Measurements from ENCODE around the gene TLR7. TPM values are rescaled to one million over a fixed set of nuclear protein-coding genes. Genes with fewer than 3 reads are reported as not detected.
A peak's percentile ranks its signal among the peaks of the same experiment; 100 is the strongest.

Gene TLR7
- polyA plus RNA-seq, 2 of the 4 experiments (the other 2 are of a cell fraction) = not detected

GRCh38 chrX:12932244-12932643 is 65.4 kb downstream of the TLR7 start:
- FAIRE-seq (no peak), ATAC-seq (no peak), DNase-seq (ENCODE audit: low read depth in 1 of 2, low spot score in 1 of 2) (no peak)
- Histone ChIP-seq H3K4me3 (no peak overlapping the region), H3K27ac (no peak overlapping the region), H3K4me2 (no peak overlapping the region), H3K9me3 (no peaks in the 10 kb centered on the region), H3K4me1 (no peaks in the 10 kb centered on the region)
- no peak for TF ChIP-seq HOXB5 (CRISPR knock-in tag; IDR thresholded peaks at IDR 0.05)
- no peak for TF ChIP-seq ELK1 (IDR thresholded peaks at IDR 0.05; ENCODE audit: low read depth, low read length)
- TF ChIP-seq ZSCAN20 (CRISPR knock-in tag; IDR thresholded peaks at IDR 0.05) = no peak
- TF ChIP-seq HMGXB4 (CRISPR knock-in tag; IDR thresholded peaks at IDR 0.05; ENCODE audit: borderline replicate concordance) = no peak
- TF ChIP-seq ATOH8 (CRISPR knock-in tag; IDR thresholded peaks at IDR 0.05; ENCODE audit: low read depth) = no peak
- no peak for TF ChIP-seq CTCF (IDR thresholded peaks at IDR 0.05)
- TF ChIP-seq KDM5A (IDR thresholded peaks at IDR 0.05) = no peak
- no peak for TF ChIP-seq EHF (CRISPR knock-in tag; IDR thresholded peaks at IDR 0.05)
- no peak for TF ChIP-seq MAFK (IDR thresholded peaks at IDR 0.05; ENCODE audit: partially characterized antibody)
- TF ChIP-seq E2F6 (IDR thresholded peaks at IDR 0.05; ENCODE audit: borderline replicate concordance, low read depth) = no peak
- no peak for TF ChIP-seq HOXB13 (CRISPR knock-in tag; IDR thresholded peaks at IDR 0.05; ENCODE audit: low read depth)
- TF ChIP-seq MAZ (IDR thresholded peaks at IDR 0.05; ENCODE audit: borderline replicate concordance, low read depth, low read length) = no peak
- no peak for TF ChIP-seq PBX3 (IDR thresholded peaks at IDR 0.05)
- no peak for TF ChIP-seq BHLHE40 (IDR thresholded peaks at IDR 0.05; ENCODE audit: low read depth, low read length)
- no peak for TF ChIP-seq JUN (IDR thresholded peaks at IDR 0.05)
- no peak for TF ChIP-seq CBX2 (IDR thresholded peaks at IDR 0.05; ENCODE audit: borderline replicate concordance, low read depth)
- TF ChIP-seq RARB (CRISPR knock-in tag; IDR thresholded peaks at IDR 0.05) = no peak
- no peak for TF ChIP-seq MAX (IDR thresholded peaks at IDR 0.05)
- ChIA-PET POLR2A (no interaction called here), CTCF (interaction anchor here (0.5 to 0.7 kb wide), 2 partner anchors 14 to 748 kb away, joined by 3 to 5 read pairs; no protein-coding TSS in a partner anchor)
- 72% methylated on average over 1 of the region's 1 CpG for WGBS (ENCODE audit: missing lambda C conversion rate)

GRCh38 chrX:12934850-12935249 is 68.0 kb downstream of the TLR7 start:
- Histone ChIP-seq H3K4me2 (no peak overlapping the region), H3K9me3 (no peaks in the 10 kb centered on the region), H3K4me3 (no peak overlapping the region), H3K4me1 (no peaks in the 10 kb centered on the region), H3K27ac (no peak overlapping the region)
- 89% methylated on average over 5 of the region's 5 CpGs for WGBS (ENCODE audit: missing lambda C conversion rate)
- FAIRE-seq (peak; percentile 93), ATAC-seq (no peak), DNase-seq (ENCODE audit: low read depth in 1 of 2, low spot score in 1 of 2) (no peak)
- POLR2A ChIA-PET = no interaction called here
- CTCF ChIA-PET = interaction anchor here (0.6 kb wide), 1 partner anchor 119 kb away, joined by 3 read pairs; no protein-coding TSS in a partner anchor
- TF ChIP-seq FOXS1 (CRISPR knock-in tag; IDR thresholded peaks at IDR 0.05) (no peak), MAZ (IDR thresholded peaks at IDR 0.05; ENCODE audit: borderline replicate concordance, low read depth, low read length) (no peak), FOSL2 (IDR thresholded peaks at IDR 0.05) (no peak), FOSL2 (CRISPR knock-in tag; IDR thresholded peaks at IDR 0.05) (no peak), RCOR1 (IDR thresholded peaks at IDR 0.05; ENCODE audit: low read depth, low read length) (no peak), REST (IDR thresholded peaks at IDR 0.05) (no peak), FOSB (CRISPR knock-in tag; IDR thresholded peaks at IDR 0.05) (no peak), HMGXB4 (CRISPR knock-in tag; IDR thresholded peaks at IDR 0.05; ENCODE audit: borderline replicate concordance) (no peak), POLR2A (IDR thresholded peaks at IDR 0.05; ENCODE audit: low read length) (no peak)

All from A549 (cell line).